Measurements from ENCODE around the gene ADO.
"Not testable (repeated sequence)": the region's sequence is repeated elsewhere in the genome, so short reads cannot be mapped to it uniquely, and the experiment has no call there.

The ADO gene

GRCh38 chr10:62804356-62805230, at the start of gene ADO:
ADO (plus strand) TSS chr10:62804720; CDS start chr10:62805060, 340 bp downstream.
- peak within 1 kb of the TSS; percentile 61 to 98 (median 95) for H3K27ac ChIP-seq
- peak within 1 kb of the TSS; percentile 68 to 95 (median 75) for H3K4me3 ChIP-seq

GRCh38 chr10:62754963-62755362, 49.6 kb upstream of the ADO start:
- Histone ChIP-seq H3K27ac (no peak overlapping the region), H3K4me3 (no peak overlapping the region)

GRCh38 chr10:62755662-62756653, 48.6 kb upstream of the ADO start:
- Histone ChIP-seq H3K27ac (peak overlapping the region in 1 of 21 experiments; percentile 1), H3K4me3 (no peak overlapping the region)

- Histone ChIP-seq H3K4me3 (no peak overlapping the region), H3K27ac (peak overlapping the region in 1 of 21 experiments; percentile 25)
Measured at GRCh38 chr10:62759599-62760175, 44.8 kb upstream of the ADO start.

GRCh38 chr10:62760401-62760800, 44.1 kb upstream of the ADO start:
- Histone ChIP-seq H3K27ac (peak overlapping the region in 2 of 21 experiments; percentile 4 to 25), H3K4me3 (no peak overlapping the region)

- H3K27ac ChIP-seq: peak overlapping the region in 2 of 21 experiments; percentile 4 to 44
Measured at GRCh38 chr10:62761115-62761514, 43.4 kb upstream of the ADO start.

GRCh38 chr10:62763155-62763554, 41.4 kb upstream of the ADO start:
- Histone ChIP-seq H3K4me3 (no peak overlapping the region), H3K27ac (no peak overlapping the region)

More at GRCh38 chr10:62761115-62761514, 43.4 kb upstream of the ADO start:
- no peak overlapping the region for H3K4me3 ChIP-seq

- H3K4me3 ChIP-seq: no peak overlapping the region
- no peak overlapping the region for H3K27ac ChIP-seq
Measured at GRCh38 chr10:62764011-62764410, 40.5 kb upstream of the ADO start.

GRCh38 chr10:62765726-62766125, 38.8 kb upstream of the ADO start:
- Histone ChIP-seq H3K27ac (no peak overlapping the region), H3K4me3 (no peak overlapping the region)

GRCh38 chr10:62766386-62766785, 38.1 kb upstream of the ADO start:
- Histone ChIP-seq H3K4me3 (no peak overlapping the region), H3K27ac (no peak overlapping the region)

GRCh38 chr10:62769574-62770242, 34.8 kb upstream of the ADO start:
- H3K4me3 ChIP-seq: no peak overlapping the region
- H3K27ac ChIP-seq: no peak overlapping the region

- Histone ChIP-seq H3K4me3 (no peak overlapping the region), H3K27ac (no peak overlapping the region)
Measured at GRCh38 chr10:62772186-62772974, 32.1 kb upstream of the ADO start.

GRCh38 chr10:62778125-62778524, 26.4 kb upstream of the ADO start:
- no peak overlapping the region for H3K27ac ChIP-seq
- no peak overlapping the region for H3K4me3 ChIP-seq

- no peak overlapping the region for H3K27ac ChIP-seq
Measured at GRCh38 chr10:62779487-62780248, 24.9 kb upstream of the ADO start.

GRCh38 chr10:62784537-62784936, 20.0 kb upstream of the ADO start:
- not testable (repeated sequence) for H3K27ac ChIP-seq, H3K4me3 ChIP-seq

More at GRCh38 chr10:62779487-62780248, 24.9 kb upstream of the ADO start:
- no peak overlapping the region for H3K4me3 ChIP-seq

- not testable (repeated sequence) for H3K4me3 ChIP-seq, H3K27ac ChIP-seq
Measured at GRCh38 chr10:62788285-62788684, 16.2 kb upstream of the ADO start.

GRCh38 chr10:62788861-62789467, 15.6 kb upstream of the ADO start:
- H3K27ac ChIP-seq: no peak overlapping the region

More at GRCh38 chr10:62788861-62789467, 15.6 kb upstream of the ADO start:
- no peak overlapping the region for H3K4me3 ChIP-seq
